Gastroesophageal sphincter (tissue), 3 donors: ENCODE measurements around the gene MYO19.
"Not testable (repeated sequence)": the region's sequence is repeated elsewhere in the genome, so short reads cannot be mapped to it uniquely, and the experiment has no call there.

ENCODE experiments used
- CTCF ChIP-seq, 4 experiments: fragments of 200-600 bp in 2 of 4; fragments of 450-650 bp in 2 of 4; sonication (generic) in 1 of 4; IDR thresholded peaks; one replicate each; pipeline ENCODE4 v1.5.1; 2017 to 2019; ENCODE audit warnings: antibody characterized with exemption in 4 of 4, mild to moderate bottlenecking in 2 of 4, moderate library complexity in 2 of 4
- EP300 ChIP-seq: sonication (generic); formaldehyde crosslinking; IDR thresholded peaks from one replicate; pipeline ENCODE4 v1.6.1; 2017; ENCODE audit warnings: antibody characterized with exemption, mild to moderate bottlenecking
- POLR2A ChIP-seq, 2 donors: fragments of 450-650 bp; IDR thresholded peaks; one replicate each; pipeline ENCODE4 v1.6.1; 2017; ENCODE audit warnings: antibody characterized with exemption in 2 of 2, mild to moderate bottlenecking in 2 of 2, moderate library complexity in 1 of 2

- TF ChIP-seq POLR2A (IDR thresholded peaks at IDR 0.05); EP300; CTCF (IDR thresholded peaks at IDR 0.05): not testable (repeated sequence)
Observed at GRCh38 chr17:36484021-36484420, 50.6 kb downstream of the MYO19 start.
